ENCODE measurements around the gene DQX1.

DNA sequence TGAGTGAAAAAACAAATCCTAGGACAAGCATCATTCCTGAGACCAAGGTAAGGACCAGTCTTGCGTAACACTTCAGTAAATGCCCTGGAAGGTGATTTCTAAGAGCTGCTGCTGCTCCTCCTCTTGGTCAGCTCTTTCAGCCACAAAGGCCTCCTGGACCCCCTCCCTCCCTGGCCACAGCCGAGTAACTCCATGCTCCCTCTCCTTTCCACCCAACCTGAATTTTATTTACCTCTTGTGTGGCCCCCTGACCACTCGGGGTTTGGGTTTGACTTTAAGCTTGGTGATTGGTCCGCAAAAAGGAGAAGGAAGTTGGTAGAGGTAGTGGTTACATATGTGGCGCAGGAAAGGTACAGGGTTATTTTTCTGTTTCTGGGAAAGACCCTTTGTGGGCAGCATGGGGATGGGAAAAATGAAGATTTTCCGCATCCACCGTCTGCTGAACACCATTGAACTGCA is 12.9 kb upstream of the DQX1 start:
- TF ChIP-seq, protein P1, sequence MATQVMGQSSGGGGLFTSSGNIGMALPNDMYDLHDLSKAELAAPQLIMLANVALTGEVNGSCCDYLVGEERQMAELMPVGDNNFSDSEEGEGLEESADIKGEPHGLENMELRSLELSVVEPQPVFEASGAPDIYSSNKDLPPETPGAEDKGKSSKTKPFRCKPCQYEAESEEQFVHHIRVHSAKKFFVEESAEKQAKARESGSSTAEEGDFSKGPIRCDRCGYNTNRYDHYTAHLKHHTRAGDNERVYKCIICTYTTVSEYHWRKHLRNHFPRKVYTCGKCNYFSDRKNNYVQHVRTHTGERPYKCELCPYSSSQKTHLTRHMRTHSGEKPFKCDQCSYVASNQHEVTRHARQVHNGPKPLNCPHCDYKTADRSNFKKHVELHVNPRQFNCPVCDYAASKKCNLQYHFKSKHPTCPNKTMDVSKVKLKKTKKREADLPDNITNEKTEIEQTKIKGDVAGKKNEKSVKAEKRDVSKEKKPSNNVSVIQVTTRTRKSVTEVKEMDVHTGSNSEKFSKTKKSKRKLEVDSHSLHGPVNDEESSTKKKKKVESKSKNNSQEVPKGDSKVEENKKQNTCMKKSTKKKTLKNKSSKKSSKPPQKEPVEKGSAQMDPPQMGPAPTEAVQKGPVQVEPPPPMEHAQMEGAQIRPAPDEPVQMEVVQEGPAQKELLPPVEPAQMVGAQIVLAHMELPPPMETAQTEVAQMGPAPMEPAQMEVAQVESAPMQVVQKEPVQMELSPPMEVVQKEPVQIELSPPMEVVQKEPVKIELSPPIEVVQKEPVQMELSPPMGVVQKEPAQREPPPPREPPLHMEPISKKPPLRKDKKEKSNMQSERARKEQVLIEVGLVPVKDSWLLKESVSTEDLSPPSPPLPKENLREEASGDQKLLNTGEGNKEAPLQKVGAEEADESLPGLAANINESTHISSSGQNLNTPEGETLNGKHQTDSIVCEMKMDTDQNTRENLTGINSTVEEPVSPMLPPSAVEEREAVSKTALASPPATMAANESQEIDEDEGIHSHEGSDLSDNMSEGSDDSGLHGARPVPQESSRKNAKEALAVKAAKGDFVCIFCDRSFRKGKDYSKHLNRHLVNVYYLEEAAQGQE (IDR thresholded peaks at IDR 0.05; ENCODE audit: insufficient read depth in 1 of 2, low read depth in 2 of 2, low read length in 2 of 2) = no peak
- no peak for TF ChIP-seq POLR2AphosphoS5 (IDR thresholded peaks at IDR 0.05; ENCODE audit: low read depth, low read length)
- TF ChIP-seq TAF1 (IDR thresholded peaks at IDR 0.05; ENCODE audit: borderline replicate concordance, insufficient read depth, low read length) = no peak
- TF ChIP-seq SIN3A (IDR thresholded peaks at IDR 0.05; ENCODE audit: borderline replicate concordance, insufficient read depth, low read length) = no peak

Measured in PFSK-1 (cell line).